SIG-M5 treated with dmso at 0.1 percent for 504 hours (cell line): ENCODE results near the gene FAM216B.
"Not testable (repeated sequence)": the region's sequence is repeated elsewhere in the genome, so short reads cannot be mapped to it uniquely, and the experiment has no call there.

ENCODE experiments used
- DNase-seq: peaks from one replicate; lab custom pipeline; 2025; ENCODE audit not compliant: unreplicated experiment; lab: John Stamatoyannopoulos, UW

Gene FAM216B

GRCh38 chr13:42777467-42777866 is 3.9 kb upstream of the FAM216B start:
- DNase-seq = no peak

DNA sequence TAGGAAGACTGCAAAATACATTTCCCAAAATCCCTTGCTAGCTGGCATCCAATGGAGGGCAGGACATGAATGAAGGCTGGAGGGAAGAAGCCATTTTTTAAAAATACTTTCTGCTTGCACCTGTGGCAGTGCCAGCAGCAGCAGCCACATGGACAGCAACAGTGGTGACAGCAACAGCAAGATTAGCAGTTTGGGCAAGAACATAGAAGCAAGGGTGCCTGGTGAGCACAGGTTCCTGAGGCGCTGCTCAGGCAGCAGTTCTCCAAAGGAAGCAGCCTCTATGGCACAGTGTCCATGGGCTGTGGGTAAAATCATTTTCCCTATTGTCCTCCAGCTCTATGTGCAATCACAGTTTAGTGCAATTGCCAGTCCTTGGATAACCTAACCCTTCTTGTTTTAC is 1.3 kb upstream of the FAM216B start:
- no peak for DNase-seq

DNA sequence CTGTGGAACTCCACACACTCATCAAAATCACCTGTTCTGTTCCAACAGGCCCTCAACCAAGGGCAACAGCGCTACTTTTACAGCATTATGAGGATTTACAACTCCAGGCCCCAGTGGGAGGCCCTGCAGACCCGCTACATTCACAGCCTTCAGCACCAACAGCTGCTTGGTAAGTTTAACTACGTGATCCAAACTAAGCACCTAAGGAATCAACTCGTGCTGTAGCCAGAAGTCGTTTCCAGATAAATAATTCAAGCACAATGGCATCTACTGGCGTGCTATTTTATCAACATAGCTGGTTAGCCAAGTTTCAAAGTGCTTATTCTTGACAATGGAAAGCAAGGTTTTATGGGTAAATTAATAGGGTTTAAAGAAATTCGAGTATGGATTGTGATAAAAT is 5.3 kb downstream of the FAM216B start:
- no peak for DNase-seq

GRCh38 chr13:42788601-42789000 is 7.2 kb downstream of the FAM216B start:
- DNase-seq = no peak

DNA sequence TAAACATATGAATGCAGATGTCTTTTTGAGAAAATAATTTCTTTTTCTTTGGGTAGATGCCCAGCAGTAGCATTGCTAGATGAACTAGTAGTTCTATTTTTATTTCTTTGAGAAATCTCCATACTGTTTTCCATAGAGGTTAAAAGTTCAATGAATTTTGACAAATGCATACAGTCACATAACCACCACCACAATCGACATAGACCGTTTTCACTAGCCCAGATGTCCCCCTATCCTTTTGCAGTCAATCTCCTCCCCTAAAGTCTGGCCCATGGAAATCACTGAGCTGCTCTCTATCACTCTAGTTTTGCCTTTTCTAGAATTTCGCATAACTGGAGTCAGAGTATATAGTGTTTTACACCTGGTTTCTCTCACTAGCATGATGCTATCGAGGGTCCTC is 10.8 kb downstream of the FAM216B start:
- no peak for DNase-seq

DNA sequence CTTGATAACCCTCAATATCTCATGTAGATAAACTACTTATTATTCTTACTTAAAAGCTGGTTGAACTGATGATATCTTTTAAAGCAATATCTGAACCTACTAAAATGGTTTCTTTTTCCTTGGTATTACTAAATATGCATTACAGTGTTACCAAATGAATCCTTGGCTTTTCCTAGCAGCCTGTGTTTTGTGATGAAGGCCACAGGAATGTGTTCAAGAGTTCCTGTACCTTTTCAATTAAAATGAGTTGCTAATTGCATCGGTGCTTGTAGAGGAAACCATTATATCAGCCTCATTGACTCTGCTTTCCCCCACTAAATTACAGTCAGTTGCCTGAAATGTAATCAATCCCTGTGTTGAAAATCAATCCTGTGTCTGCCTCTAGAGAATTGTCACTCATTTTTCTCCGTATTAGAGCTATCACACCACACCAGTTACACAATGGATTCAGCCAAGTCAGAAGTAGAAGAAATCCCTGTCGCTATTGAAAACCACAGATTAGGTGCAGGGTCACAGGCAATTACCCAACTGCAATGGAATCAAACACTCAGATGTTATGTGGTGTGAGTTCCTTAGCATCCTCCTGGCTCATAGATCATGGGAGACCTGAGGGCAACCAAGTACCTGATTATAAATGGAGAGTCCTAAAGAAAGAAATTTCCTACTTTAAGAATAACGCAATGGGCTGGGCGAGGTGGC is 13.3 kb downstream of the FAM216B start:
- no peak for DNase-seq

DNA sequence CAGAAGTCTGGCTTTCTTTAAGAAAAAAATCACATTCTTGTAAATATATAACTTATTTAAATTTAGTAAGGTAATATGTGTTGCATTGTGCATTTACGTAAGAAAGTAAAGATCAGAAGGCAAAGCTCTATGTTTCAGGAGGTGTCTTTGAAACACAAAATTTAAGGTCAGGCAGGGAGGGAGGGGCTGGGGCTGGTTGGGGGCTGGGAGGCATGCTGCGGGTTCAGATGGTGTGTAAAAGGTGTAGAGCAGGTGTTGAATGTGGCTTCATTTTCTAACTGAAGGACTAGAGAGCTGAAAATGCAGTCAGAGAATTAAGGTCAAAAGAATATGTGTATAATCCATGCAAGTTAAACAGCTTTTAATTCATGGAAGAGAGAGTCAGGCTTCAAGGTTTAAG is 14.3 kb downstream of the FAM216B start:
- DNase-seq = no peak

- no peak for DNase-seq
These were observed 15.5 kb downstream of the FAM216B start for GRCh38 chr13:42796747-42797356.

GRCh38 chr13:42798118-42798517 is 16.7 kb downstream of the FAM216B start:
- no peak for DNase-seq

DNA sequence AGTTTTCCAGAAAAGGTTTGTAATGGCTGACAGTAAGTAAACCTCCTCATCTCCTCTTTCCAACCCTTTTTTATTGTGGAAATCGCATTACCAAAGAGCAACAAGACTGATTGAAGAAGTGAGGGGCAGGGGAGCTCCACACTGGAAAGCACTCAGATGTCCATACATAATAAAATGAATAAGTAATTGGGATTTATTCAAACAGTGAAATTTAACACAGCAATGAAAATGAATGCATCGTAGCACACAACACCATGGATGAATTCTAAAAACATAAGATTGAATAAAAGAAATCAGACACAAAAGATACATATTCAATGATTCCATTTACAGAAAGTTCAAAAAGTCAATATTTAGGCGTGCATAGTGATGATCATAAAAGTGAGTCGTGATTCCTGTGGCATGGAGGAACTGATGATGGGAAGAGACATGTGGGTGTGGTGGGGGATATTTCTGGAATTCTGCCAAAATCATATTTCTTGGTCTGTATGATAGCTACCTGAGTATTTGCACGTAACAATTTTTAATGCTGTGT is 18.8 kb downstream of the FAM216B start:
- no peak for DNase-seq

- no peak for DNase-seq
These were observed 22.3 kb downstream of the FAM216B start for GRCh38 chr13:42803563-42804204.

DNA sequence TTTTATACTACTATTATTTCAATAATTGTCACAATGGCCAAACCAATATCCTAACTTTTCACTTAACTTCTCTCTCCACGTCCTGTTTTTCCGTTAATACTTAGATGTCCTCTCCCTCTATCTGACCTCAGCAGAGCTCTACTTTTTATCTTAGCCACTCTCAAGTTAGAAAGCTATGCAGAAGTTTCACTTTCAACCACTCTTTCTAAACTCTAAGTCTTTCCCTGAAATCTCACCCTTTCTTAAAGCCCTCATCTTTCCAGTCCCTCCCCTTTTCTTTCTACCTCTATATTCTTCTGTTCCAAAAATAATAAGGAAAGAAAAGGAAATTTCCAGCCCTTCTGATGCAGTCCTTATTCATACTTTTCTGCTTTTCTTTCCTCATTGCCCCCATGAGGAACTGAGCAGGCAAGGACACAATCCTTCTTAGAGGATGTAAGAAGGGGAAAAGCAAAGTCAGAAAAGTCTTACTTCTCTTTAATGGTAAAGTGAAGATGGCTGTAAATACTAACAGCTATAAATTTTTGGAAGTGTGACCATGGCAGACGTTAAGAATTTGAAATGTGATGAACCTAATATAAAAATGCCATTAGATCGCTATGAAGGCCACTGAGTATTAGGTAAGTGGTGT is 23.0 kb downstream of the FAM216B start:
- DNase-seq = no peak

DNA sequence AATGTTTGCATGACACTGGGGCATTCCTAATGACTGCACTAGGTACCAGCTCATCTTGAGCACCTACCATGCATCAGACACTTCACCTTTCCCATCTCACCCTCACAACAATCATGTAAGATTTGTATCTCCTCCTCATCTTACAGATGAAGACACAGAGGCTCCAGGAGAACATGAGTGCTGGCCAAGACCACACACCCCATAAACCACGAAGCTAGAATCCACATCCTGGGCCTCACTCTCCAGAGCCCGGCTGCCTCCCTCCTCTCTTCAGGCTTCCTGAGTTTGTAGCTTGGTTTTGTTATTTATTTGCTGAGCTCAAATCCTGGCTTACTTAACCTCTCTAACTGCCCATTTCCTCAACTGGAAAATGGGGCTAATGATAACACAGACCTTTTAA is 25.9 kb downstream of the FAM216B start:
- DNase-seq = no peak

DNA sequence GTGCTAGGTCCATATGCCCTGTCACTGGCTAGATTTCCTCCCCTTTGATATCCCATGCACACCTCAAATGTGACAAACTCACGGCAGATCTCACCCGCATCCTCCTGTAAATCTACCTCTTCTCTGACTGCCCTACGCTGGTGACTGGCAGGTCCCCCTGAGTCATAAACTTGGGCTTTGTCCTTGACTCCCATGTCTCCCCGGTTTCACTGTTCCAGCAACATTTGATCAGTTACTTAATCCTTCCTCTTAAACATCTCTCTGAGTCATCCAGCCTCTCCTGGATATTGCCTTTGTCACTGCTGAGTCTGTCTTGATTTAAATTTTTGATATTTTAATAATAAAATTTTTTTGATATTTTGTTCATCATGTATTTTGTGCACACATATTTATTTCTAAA is 26.5 kb downstream of the FAM216B start:
- no peak for DNase-seq

GRCh38 chr13:42808341-42808940 is 27.1 kb downstream of the FAM216B start:
- no peak for DNase-seq

DNA sequence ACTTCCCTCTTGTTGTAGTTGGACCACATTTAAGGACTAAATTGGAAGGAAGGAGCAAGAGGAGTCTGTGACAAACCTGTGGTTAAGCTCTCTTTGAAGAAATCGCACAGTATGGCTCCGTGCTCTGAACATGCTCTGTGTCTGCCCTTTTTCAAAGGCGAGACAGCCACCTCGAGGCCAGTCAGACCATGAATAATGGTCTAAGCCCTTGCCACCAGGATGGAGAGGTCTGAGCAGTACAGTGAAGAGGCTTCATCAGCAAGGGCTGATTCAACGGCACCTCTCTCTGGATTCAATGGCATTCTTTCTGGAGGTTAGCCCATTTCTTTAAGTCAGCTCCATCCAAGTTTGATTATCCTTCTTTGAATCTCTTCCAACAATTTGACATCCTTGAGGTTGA is 30.9 kb downstream of the FAM216B start:
- DNase-seq = no peak

- no peak for DNase-seq
These were observed 33.5 kb downstream of the FAM216B start for GRCh38 chr13:42814868-42815267.

DNA sequence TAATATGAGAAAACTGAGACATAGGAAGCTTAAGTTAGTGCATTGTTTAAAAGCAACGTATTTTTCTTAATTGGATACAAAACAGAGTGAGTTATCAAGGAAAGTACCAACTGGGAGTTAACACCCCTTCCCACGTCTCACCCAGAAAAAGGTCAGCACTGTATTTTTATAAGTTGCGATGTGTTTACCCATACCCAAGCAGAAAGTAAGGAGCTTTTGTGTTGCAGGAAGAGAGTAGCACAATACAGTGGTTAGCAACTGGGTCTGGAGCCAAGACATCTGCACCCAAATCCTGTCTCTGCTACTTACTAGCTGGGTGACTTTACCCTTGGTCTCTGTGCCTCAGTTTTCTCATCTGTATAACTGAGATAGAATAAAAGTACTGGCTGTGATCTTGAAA is 34.3 kb downstream of the FAM216B start:
- no peak for DNase-seq

DNA sequence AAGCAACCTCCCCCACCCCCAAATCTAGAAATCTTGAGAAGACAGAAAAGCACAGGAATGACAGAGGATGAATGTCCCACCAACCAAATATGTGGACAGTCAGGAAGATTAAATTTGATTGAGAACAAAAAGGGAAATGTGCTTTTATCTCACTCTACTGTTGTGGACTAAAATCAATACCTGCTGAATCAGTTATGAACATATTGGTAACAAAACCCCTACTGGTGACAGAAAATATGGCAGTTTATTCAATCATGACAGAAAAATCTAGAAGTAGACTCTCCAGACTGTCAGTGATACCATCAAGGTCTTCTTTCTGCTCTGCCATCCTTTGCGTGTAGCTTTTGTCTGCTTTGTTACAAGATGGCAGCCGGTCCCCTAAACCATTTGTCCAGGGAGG is 35.2 kb downstream of the FAM216B start:
- no peak for DNase-seq

DNA sequence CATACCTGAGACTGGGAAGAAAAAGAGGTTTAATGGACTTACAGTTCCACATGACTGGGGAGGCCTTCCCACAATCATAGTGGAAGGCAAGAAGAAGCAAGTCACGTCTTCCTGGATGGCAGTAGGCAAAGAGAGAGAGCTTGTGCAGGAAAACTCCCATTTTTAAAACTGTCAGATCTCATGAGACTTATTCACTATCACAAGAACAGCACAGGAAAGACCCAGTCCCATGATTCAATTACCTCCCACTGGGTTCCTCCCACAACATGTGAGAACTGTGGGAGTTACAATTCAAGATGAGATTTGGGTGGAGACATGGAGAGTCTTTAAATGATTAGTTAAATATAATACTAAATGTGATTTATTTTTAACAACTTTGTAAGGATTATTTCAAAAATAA is 38.3 kb downstream of the FAM216B start:
- not testable (repeated sequence) for DNase-seq

DNA sequence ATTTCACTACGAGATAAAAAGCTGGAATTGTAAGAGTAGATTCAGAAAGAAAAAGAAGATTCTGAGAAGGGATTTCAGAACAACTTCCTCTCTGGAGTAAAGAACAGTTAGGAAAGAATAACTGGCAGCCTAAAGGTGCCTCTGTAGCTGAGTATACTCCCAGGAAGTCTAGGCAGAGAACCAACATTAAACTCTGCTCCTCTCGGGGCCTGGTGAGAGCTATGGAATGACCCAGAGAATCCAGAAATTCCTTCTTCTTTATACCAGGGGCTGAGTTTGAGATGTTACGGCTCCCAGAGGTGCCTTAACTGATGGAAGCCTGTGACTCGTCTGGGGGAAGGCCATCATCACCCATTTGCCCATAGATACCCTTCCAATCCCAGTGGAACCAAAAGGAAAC is 39.1 kb downstream of the FAM216B start:
- no peak for DNase-seq
